Non-pigmented ciliary epithelial cell (primary cell): ENCODE results near the gene PYGL.
A peak's percentile ranks its signal among the peaks of the same experiment; 100 is the strongest.
"Not testable (repeated sequence)": the region's sequence is repeated elsewhere in the genome, so short reads cannot be mapped to it uniquely, and the experiment has no call there.

Experiments
- DNase-seq: peaks from one replicate; pipeline ENCODE4 v3.0.0-alpha.2; 2010; ENCODE audit warnings: low read depth

Gene PYGL

DNA sequence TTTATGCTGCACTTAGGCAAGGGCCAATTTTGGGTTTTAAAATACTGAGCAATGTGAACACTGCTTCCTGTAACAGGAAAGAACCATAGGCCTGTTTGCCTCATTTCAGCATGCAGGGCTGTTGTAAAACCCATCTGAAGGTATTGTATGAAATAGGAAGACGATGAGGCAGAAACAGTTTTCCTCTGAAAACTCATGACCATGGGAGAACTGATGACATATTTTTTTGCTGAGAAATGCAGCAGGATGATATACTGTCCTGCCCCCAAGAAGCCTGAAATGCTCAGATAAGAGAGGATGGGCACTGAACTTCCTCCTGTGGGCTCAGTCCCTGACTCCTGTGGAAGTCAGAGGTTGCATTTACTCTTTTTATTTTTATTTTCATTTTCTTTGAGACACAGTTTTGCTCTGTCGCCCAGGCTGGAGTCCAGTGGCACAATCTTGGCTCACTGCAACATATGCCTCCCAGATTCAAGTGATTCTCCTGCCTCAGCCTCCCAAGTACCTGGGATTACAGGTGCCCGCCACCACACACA, 17.4 kb downstream of the PYGL start:
- no peak for DNase-seq

DNA sequence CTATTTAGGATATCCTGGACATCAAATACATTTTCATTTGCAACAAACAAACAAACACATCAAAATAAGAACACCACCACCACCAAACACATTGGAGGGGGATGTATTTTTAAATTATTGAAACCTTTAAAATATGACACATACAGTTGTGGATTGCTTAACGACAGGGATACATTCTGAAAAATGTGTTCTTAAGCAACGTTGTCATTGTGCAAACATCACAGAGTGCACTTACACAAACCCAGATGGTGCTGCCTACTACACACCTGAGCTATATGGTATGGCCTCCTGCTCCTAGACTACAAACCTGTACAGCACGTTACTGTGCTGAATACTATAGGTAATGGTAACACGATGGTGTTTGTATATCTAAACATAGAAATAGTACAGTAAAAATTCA, 19.4 kb downstream of the PYGL start:
- no peak for DNase-seq

DNA sequence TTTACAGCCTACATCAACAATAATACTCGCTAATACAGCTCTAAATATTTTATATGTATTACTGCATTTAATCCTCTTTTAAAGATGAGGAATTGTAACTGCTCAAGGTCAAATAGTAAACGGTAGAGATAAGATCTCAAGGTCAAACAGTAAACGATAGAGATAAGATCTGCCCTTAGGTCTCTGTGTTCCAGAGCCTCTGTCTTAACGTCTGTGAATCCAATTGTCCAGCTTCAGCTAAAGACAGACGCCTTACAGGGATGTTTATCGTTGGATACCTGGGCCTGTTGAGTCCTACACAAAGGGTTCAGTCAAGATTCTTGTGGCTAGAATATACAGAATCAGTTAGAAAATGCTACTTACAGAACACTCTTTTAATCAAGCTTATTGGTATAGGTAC, 20.0 kb downstream of the PYGL start:
- DNase-seq = no peak

DNA sequence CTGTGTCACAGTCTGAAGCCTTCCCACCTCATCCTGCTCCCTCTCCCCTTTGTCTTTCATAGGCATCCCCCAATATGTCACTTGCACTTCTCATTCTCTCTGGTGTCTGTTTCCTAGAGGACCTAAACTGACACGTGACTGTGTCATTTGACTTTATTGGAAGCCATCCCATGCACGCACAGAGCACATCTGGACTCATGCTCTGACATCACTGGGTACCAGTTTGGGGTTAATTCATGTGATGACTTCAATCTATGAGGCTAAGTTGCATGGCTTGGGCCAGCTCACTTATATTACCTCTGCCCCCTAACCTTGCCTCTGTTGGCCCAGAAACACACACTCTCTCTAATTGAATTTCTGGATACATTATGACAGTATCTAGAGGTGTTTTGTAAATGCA, 21.5 kb downstream of the PYGL start:
- no peak for DNase-seq

DNA sequence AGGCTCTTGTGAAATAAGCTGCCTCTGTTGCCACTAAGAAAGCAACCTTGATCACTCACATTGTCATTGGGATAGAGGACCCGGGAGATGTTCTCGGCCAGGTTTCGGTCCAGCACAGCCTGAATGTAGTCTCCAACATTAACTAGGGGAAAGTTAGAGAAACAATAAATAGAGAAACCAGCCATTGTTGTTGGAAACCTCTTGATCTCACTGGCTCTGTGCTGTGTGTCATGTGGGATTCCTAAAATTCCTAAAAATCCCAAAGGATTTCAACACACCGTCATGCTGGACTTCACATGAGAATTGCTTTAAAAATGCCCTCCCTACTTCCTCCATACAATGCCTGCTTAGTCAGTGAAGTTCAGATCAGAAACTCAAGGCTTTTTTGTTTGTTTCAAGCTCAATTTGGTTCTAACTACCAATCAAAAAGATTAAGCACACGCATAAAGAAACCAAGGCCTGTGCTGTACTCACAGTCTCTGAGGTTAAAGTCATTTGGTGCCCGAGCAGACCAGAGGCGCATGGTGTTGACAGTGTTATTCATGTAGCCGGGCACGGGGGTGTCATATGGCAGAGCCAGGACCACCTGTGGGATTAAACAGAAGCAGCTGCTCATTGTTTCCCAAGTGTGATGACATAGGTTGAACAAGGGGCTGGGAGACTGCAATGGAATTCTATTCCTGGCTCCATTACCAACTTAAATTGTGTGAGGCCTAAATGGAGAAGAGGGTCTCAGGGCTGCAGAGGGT, 23.6 kb downstream of the PYGL start:
- DNase-seq = peak; percentile 46

DNA sequence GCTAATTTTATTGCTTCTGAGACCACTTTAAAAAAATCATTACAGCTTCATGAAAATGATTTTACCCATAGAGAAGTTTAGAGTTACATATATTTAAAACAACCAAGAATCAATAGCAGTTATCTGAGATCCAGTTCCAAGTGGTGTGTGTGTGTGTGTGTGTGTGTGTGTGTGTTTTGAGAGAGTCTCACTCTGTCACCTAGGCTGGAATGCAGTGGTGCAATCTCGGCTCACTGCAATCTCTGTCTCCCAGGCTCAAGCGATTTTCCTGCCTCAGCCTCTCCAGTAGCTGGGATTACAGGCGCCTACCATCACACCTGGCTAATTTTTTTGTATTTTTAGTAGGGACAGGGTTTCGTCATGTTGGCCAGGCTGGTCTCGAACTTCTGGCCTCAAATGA, 24.8 kb downstream of the PYGL start:
- DNase-seq = not testable (repeated sequence)

DNA sequence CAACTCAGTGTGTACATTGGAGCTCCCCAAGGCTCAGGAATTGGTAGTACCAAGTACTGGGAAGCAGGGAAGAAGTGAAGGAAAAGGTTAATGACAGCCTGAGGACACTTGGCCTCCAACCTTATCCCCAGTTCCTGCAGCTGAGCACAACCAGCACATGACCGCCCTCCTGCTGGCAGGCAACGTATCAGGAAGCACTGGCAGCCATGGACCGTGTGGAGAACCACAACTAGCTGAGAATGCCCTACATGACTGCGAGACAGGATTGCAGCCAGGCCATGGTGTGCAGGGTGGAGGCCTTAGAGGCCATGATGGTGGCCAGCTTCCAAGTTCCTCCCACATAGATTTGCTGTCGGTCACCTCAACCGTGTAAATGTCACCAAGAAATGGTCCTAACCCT, 26.8 kb downstream of the PYGL start:
- DNase-seq = no peak

DNA sequence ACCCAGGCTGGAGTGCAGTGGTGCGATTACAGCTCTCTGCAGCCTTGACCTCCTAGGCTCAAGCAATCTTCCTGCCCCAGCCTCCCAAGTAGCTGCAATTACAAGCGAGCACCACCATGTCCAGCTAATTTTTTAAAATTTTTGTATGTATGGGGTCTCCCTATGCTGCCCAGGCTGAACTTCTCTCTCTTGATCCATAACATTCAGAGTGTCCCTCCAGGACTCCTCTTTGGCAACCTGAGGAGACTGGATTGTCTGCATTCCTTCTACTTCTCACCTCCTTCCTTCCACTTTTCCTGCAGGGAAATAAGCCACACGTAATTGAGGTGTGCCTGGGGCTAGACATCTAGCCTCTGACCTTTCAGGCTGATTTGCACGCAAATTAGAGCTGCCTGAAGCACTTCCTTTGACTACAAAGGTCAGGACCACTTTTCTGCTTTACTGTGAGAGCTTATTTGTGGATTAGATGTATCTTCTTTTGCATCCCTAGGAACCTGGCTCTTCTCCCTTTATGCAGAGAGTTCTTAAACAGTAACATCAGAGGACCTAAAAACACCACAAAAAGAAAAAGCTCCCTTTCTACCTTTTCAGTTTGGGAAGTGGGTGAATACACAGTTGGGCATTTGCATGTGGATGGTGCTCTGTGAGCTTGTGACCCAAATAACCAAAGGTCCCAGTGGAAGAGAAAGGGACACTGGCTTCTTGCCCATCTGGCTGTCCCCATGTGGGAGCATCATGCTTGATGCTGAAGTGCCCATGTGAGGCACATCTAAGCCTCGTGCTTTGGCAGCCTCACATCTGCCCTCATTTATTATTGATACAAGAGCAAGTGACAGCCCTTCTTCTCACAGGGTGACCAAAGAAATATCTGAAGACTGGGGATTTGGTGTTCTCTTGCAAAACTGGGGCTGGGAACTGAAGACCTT, 33.5 kb downstream of the PYGL start:
- no peak for DNase-seq

DNA sequence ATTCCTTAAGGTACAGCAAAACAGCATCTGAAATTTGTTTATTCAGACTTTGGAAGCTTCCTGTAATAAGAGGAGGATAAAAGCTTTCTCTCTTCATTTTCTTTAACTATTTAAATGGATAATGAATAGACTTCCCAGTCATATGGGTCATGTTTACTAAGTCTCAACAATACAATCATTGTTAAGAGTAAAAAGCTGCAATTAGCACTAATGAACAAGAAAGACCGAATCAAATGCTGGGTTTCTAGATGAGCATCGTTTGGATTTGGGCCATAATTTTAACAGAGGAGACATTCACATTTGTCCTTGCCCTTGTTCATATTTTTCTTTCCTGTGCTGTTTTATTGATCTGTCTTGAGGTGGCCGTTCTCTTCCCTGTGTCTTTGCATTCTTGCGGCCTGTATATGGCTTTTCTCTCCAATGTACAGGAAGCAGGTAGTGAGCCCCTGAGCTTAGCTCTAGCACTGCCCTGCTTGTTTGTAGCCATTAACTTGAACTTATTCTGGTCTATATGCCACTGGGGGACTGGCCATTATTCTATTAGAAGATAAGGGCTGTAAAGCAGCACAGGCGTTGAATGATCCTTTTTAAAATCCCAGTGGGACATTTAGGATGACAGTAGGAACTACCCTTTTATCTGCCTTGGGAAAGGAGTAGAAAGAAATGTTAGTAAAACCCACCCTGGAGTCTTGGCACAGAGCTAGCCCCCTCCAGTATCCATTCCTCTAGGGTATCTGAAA, 37.8 kb downstream of the PYGL start:
- no peak for DNase-seq

DNA sequence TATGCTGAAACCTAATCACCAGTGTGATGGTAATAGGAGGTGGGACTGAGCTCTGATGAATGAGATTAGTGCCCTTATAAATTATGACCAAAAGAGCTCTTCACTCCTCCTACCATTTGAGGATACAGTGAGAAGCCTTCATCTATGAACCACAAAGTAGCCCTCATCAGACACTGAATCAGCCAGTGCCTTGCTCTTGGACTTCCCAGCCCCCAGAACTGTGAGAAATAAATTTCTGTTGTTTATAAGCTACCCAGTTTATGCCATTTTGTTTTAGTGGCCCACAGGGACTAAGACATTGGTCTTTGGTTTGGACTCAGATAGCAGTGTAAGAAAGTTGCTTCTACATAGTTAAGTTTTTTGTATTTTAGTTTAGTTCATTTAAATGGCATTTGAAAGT, 39.6 kb downstream of the PYGL start:
- DNase-seq = no peak

DNA sequence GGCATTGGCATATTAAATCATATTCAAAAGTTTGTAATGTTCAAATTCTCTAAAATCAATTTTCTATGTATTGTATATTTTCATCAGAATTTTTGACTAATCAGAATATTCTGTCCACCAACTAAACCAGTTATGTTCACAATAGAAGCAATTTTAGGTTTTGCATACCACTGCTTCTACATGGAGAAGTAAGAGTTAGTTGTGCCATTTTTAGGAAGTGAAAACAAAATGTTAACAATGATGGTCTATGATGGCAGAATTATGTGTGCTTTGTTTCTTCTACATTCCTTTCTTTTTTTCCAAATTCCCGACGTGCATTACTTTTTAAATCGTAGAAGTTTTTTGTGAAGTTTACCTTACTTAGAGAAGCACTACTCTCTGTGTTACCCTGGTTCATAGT, 42.9 kb downstream of the PYGL start:
- DNase-seq = no peak

DNA sequence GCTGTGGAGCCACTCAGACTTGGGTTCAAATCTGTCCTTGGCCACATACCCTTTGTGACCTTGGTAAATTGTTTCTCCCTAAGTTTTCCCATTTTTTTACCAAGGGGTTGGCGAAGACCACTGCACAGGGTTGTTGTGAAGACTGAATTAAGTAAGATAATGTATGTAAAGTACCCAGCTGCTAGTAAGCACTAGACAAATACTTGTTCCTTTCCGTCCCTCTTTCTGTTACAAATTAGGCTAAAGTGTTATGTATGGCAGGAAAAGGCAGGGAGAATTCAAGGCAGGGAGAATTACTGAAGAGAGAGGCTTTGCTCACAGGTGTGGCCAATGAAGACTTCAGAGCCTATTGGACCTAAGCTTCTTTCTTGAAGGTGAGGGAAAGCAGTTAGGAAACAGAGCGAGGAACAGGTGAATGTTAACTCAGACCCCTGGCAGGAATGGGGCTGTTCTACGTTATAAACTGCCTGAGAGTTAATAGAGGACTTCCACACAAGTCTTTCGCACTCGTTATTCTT, 46.6 kb downstream of the PYGL start:
- DNase-seq = no peak

DNA sequence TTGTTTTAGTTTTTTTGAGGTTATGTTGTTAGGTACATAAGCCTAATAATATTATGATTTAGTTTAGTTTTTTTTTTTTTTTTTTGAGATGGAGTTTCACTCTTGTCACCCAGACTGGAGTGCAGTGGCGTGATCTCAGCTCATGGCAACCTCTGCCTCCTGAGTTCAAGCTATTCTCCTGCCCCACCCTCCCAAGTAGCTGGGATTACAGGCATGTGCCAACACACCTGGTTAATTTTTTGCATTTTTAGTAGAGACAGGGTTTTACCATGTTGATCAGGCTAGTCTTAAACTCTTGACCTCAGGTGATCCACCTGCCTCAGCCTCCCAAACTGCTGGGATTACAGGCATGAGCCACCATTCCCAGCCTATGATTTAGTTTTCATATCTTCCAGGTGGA, 47.3 kb downstream of the PYGL start:
- not testable (repeated sequence) for DNase-seq

DNA sequence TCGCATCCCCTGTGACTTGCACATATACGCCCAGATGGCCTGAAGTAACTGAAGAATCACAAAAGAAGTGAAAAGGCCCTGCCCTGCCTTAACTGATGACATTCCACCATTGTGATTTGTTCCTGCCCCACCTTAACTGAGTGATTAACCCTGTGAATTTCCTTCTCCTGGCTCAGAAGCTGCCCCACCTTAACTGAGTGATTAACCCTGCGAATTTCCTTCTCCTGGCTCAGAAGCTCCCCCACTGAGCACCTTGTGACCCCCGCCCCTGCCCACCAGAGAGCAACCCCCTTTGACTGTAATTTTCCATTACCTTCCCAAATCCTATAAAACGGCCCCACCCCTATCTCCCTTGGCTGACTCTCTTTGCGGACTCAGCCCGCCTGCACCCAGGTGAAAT, 47.9 kb downstream of the PYGL start:
- not testable (repeated sequence) for DNase-seq

DNA sequence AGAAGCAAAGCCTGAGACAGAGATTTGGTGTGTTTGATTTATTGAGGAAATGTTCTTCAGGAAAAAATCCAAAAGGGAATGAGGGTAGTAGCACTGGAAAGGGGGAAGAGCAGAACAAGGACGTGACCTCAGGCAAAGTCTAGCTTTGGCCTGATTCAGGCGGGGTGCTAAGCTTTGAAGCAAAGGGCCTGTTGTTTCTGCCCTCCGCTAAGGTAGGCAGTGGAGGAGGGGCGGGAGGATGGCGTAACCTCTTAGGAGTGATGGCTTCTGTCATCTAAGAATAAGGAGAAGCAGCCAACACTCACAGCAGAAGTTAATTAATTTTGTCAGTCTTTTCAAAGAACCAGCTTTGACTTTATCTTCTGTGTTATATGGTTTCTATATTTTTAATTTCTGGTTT, 52.0 kb downstream of the PYGL start:
- no peak for DNase-seq

DNA sequence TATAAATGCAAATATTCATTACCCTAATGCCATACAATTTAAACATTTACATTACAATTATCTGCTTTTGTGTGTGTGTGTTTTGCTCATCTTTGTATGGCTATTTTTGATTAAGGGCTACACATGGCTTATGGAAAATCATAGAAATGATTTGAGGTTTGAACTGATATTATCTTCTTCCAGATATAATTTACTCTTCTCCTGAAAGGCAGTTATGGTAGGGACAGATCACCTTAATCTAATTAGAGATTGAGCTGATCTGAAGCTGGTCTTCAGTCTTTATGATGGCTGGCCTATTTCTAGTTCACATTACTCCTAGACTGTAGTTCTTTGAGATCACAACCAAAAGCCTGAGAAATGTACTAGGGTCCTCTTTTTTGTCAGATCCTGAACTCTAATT, 56.8 kb downstream of the PYGL start:
- no peak for DNase-seq

DNA sequence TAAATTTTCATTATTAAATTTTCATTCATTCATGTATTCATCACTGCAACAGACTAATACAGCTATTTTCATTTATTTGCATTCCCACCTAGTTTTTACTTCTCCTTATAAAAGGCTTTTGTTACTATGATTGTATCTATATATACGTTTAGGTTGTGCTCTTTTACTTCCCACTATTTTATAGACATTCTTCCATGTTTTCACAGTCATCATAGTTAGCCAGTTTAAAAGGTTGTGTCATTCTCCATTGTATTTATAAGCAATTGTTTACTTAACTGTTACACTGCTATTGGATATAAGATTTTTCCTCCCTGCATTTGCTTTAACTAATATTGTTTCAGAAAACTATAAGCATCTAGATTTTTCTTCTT, 60.5 kb downstream of the PYGL start:
- no peak for DNase-seq

DNA sequence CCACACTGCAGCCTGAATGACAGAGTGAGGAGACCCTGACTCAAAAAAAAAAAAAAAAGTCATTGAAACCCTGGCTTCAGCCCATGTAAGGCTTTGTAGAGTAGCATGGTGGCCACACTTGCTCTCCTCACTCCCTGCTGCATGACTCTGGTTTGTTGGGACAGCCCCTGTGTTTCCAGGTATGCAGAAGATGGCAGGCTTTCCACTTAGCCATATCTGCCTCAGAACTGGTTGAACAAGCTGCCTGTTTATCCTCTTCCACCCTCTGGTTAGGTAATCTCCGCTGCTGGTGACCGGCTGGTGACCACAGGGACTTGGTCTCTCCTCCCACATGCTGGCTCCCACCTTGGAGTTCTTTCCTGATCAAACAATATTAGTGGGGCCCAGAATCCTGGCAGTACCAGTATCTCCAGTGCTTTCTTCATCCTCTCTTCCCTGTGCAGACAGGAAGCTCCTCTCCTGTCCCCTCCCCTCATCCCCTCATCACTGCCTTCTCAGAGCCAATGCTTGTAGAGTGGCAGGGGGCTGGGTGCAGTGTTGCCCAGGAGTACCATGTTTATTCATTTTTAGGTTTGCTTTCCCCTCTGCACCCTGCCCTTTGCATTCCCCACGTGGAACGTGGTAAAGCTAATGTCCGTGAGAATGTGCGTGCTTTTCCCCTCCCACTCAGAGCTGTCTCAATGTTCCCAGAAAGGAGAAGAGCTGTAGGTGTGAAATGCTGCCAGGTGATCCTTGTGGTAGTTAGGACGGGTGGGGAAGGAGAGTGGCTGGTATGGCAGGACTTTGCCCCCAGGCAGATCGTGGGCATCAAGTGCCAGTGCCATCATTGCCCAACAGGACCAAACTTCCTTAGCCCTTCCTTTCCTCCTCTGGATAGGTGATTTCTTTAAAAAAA, 61.1 kb downstream of the PYGL start:
- no peak for DNase-seq

DNA sequence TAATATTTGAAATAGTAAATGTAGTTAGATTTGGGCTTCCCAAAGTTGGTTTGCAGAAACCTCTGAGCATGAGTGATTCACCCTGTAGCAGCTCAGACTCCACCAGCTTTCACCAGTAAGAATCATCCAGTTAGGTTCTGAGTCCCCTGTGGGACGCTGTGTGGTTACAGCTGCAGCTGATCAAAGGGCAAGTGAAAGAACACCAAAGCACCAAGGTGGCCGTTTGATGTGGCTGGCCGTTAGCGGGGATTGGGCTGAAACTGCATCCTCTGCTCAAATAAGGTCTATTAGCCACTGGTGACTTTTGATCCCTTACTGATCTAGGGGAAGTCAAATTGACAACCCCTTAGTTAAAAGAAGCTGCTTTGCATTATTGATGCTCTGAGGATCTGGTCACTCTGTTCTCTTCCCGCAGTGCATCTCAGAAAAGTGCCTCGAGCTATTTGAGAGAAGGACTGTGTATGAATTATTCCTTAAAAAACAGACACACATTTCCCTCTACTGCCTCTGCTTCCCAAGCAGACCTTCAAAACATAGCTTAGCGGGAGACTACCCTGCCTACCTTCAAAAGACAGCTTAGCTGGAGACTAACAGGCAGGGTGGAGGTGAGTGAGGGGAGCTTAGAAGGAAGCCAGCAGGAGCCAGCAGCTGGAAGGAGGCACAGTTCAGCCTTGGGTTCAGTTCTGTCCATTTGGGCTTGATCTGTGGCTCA, 68.8 kb downstream of the PYGL start:
- peak; percentile 15 for DNase-seq

DNA sequence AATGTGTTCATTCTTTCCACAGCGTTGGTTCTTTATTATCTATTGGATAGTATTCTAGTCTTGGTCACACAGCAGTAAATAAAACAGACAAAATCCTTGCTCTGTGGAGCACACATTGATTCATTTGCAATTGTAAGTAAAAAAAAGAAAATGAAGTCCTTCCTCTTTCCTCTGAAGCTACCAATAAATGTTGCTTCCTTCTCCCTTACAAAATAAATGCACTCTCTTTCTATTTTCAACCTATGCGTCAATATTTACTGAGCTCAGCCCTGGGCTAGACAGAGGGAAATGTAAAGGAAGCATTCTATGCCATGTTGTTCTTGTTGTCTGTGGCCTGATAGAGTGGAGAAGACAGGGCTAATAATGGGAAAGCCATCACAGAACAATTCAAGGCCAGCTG, 69.5 kb downstream of the PYGL start:
- no peak for DNase-seq
